Left lobe of liver (tissue), 2 donors: ENCODE measurements around the gene ABCA1. TPM values are rescaled to one million over a fixed set of nuclear protein-coding genes. Genes with fewer than 3 reads are reported as not detected.
"Not testable (repeated sequence)": the region's sequence is repeated elsewhere in the genome, so short reads cannot be mapped to it uniquely, and the experiment has no call there.

ENCODE experiments used
- ATAC-seq: fragments of 200-7000 bp; cut with Tn5 transposase; one replicate; pipeline ENCODE4 v1.9.1; 2020; ENCODE audit warnings: mild to moderate bottlenecking, moderate library complexity
- DNase-seq: peaks from one replicate; pipeline ENCODE4 v3.0.0-alpha.2; 2020; ENCODE audit warnings: low spot score
- total RNA-seq: library from RNA; stranded (reverse); gene quantifications from one replicate; pipeline ENCODE4 v1.2.1, GENCODE V29; 2021
- donor health status: DM: no; HTN: no; CAD: no; lungs with moderate emphysema.
- donor health status: DM: no; HTN: yes; CAD: no.

Gene ABCA1
- total RNA-seq, 1 donor from 2014 or later: 48.3 TPM

DNA sequence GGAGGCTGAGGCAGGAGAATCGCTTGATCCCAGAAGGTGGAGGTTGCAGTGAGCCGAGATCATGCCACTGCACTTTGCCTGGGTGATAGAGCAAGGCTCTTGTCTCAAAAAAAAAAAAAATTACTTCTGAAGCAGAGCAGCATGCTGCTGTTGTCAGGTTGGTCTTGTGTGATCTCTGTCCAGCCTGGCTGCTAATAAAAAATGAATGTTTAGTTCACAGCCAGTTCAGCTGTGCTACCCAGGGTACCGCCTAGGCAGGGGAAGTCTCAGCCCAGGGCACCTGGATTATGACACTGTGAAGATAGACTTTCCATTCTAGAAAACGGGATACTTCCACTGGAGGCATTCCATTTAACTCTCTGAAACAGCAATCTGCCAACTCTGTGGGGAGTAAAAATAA lies 23.5 kb upstream of the ABCA1 start:
- ATAC-seq (no peak), DNase-seq (no peak)

- ATAC-seq: no peak
These were observed 22.9 kb upstream of the ABCA1 start for GRCh38 chr9:104950838-104951237.

GRCh38 chr9:104948277-104948676 lies 20.3 kb upstream of the ABCA1 start:
- DNase-seq: no peak
- no peak for ATAC-seq

More at GRCh38 chr9:104950838-104951237, 22.9 kb upstream of the ABCA1 start:
- no peak for DNase-seq

DNA sequence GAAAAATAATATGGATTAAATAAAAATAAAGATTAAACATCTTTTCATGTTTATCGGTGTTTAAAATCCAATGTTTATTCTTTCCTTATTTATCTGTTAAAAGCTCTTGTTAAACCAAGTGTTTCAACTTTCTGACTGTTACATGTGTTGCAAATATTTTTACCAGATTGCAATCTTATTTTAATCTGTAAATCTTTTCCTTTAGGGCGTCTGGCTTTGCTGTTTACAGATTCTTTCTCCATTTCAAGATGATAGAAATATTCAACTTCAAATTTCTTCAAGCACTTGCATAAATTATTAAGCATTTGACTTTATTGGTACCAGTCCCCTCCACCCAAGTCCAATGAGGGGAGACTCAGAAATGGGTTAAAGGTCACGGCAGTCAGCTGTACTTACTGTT lies 16.9 kb upstream of the ABCA1 start:
- ATAC-seq: no peak
- no peak for DNase-seq

DNA sequence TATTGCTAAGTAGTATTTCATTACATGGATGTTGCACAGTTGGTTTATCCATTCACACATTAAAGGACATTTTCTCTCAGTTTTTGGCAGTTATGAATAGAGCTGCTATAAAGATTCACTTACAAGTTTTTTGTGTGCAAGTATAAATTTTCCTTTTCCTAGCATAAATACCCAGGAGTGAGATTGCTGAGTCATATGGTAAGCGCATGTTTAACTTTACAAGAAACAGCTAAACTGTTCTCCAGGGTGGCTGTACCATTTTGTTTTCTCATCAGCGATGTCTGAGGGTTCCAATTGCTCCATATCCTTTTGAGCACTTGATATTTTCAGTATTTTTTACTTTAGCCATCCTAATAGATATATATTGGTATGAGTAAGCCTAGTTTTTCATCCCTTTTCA lies 16.4 kb upstream of the ABCA1 start:
- no peak for ATAC-seq
- DNase-seq: no peak

GRCh38 chr9:104941597-104941996 lies 13.6 kb upstream of the ABCA1 start:
- no peak for DNase-seq
- no peak for ATAC-seq

GRCh38 chr9:104936291-104936690 lies 8.3 kb upstream of the ABCA1 start:
- ATAC-seq: no peak
- no peak for DNase-seq

GRCh38 chr9:104935501-104935810 lies 7.5 kb upstream of the ABCA1 start:
- not testable (repeated sequence) for DNase-seq, ATAC-seq

DNA sequence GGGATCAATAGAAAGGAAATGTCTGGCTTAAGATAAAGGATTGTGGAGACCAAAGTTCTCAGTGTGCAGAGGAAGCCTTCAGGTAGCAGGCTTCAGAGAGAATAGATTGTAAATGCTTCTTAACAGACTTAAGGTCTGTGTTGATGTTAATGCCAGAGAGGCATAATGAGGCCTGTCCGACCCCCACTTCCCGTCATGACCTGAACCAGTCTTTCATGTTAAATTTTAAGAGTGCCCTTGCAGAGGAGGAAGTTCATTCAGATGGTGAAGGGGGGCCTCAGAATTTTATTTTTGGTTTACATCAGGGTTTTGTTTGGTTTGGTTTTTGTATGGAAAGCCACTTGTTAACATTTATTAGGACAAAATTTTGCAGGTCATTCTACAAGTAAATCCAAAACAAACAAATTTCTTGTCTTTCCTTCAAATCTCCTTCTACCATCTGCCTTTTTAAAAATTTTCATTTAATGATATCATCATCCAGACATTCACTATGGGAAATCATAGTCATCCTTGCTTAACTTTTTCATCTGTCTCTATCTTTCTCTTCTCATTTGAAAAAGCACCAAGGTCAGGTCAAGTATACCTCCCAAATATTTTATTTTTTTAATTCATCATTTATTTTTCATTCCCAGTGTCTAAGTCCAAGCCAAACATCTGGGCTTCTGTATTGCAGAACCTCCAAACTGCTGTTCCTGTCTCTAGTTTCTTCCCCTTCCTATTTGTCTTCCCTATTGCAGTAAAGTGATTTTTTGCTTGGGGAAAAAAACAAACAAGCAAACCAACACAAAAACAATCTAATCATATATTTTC lies 6.9 kb upstream of the ABCA1 start:
- no peak for DNase-seq
- no peak for ATAC-seq

DNA sequence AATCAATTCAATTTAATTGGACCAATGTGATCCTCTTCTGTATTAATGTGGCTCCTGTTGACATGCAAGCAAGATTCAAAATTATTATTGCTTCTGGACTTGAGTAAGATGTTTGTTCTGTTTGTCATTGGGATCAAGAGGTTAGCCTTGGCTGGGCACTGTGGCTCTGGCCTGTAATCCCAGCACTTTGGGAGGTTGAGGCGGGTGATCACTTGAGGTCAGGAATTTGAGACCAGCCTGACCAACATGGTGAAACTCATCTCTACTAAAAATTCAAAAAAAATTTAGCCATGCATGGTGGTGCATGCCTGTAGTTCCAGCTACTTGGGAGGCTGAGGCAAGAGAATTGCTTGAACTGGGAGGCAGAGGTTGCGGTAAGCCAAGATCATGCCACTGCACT lies 5.1 kb upstream of the ABCA1 start:
- ATAC-seq, DNase-seq: not testable (repeated sequence)

GRCh38 chr9:104931256-104931655 lies 3.3 kb upstream of the ABCA1 start:
- no peak for DNase-seq
- peak; percentile 1 for ATAC-seq

GRCh38 chr9:104927216-104927911 lies 591 bp downstream of the ABCA1 start:
- DNase-seq (peak; percentile 75), ATAC-seq (peak; percentile 67)

GRCh38 chr9:104923740-104924139 lies 4.2 kb downstream of the ABCA1 start:
- DNase-seq (no peak), ATAC-seq (no peak)

DNA sequence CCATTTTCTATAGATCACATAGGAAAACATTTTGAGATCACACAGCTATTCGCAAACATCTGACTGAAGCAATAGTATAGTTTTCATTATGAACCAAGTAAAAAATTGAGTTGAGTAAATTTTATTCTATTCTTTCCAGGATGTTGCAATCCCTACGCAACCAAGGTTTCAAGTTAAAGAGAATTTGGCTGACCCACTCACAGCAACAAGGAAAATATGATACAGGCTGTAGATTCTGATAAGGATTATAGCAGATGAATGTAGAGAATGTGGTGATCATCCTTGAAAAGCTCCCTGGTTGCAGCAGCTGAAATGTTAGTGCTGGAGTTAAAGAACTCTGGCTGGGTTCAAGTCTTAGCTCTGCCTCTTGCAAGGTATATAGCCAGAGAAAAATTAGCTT lies 4.7 kb downstream of the ABCA1 start:
- ATAC-seq (no peak), DNase-seq (no peak)

GRCh38 chr9:104922748-104923147 lies 5.2 kb downstream of the ABCA1 start:
- not testable (repeated sequence) for DNase-seq, ATAC-seq

GRCh38 chr9:104921067-104921741 lies 6.8 kb downstream of the ABCA1 start:
- DNase-seq (no peak), ATAC-seq (no peak)

GRCh38 chr9:104915753-104916152 lies 12.2 kb downstream of the ABCA1 start:
- peak; percentile 90 for ATAC-seq
- peak; percentile 76 for DNase-seq

DNA sequence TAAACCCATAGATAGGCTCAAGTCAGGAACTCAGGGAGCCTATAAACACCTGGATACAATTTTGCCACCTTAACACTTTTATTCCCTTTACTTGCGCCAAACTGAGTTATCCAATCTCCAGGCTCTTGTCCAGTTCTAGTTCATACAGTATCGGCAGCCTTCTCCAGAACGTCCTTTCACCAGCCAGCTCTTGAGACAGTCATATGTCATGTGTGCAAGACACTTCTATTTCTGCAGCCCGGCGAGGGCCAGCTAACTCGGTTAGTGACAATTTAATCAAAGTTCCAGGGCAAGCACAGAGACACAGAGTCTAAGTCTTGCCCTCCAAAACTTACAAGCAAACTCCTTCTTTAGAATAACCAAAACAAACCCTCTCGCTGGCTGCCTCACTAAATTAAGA lies 12.9 kb downstream of the ABCA1 start:
- peak; percentile 43 for ATAC-seq
- no peak for DNase-seq

- DNase-seq: no peak
- ATAC-seq: no peak
These were observed 13.5 kb downstream of the ABCA1 start for GRCh38 chr9:104914466-104914865.

DNA sequence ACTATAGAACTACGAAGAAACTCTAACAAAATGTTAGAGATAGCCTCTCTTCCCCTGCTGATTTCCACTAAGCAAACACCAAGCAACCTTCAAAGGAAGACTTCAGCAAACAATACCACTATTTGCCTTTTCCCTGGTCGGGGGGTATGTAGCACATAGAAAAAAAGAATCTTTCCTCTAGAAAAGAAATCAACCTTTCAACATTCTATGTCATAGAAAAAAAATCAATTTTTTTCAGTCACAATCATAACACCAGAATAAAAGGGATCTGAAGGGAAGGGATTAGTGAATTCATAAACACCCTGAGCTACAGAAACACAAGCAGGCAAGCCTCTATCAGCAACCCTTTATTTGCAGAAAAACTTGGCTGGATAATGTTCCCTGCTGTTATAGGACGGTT lies 15.3 kb downstream of the ABCA1 start:
- ATAC-seq: no peak
- DNase-seq: no peak

DNA sequence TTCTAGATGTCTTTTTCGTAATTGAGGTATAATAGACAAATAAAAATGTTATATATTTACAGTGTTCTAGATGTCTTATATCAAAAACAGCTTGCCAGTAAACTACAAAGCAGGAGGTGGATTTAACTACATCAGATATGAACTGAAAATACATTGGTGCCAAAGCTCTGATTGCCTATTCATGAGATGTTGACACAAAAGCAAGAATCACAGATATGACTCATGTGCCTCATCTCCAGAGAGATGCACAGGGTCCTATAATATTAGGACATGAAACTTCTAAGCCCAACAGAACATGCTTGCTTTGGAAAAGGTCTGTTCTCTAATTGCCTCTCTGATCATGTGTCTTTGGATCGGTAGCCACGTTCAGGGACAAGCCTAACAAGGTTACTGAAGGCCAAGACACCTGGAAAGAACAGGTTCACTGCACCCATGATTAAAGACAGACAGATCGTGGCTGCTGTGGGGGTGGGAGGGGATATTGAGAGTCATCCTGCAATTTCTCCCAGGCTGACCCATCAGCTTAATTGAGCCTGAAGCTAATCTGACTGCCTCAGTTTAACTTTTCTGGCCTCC lies 16.8 kb downstream of the ABCA1 start:
- no peak for ATAC-seq

More for the DNA sequence above, 16.8 kb downstream of the ABCA1 start:
- no peak for DNase-seq
